HFFc6 (cell line): Measurements from ENCODE around the gene GPR108. TPM values are rescaled to one million over a fixed set of nuclear protein-coding genes. Genes with fewer than 3 reads are reported as not detected.

Experiments
- DNase-seq: peaks from one replicate; pipeline ENCODE4 v3.0.0-alpha.2; 2018
- H3K27ac Mint-ChIP-seq: 2 replicates; pipeline ENCODE4 v1.8.0; 2020; ENCODE audit warnings: mild to moderate bottlenecking, mixed read lengths
- H3K27me3 Mint-ChIP-seq: 2 replicates; pipeline ENCODE4 v1.8.0; 2021; ENCODE audit warnings: mild to moderate bottlenecking, moderate library complexity, mixed read lengths; ENCODE audit not compliant: insufficient read depth
- H3K36me3 Mint-ChIP-seq: 2 replicates; pipeline ENCODE4 v1.8.0; 2021; ENCODE audit warnings: low read depth, mixed read lengths
- H3K4me1 Mint-ChIP-seq: 2 replicates; pipeline ENCODE4 v1.8.0; 2020; ENCODE audit warnings: low read depth, mixed read lengths
- H3K4me3 Mint-ChIP-seq: 2 replicates; pipeline ENCODE4 v1.8.0; 2020; ENCODE audit warnings: mild to moderate bottlenecking, moderate library complexity, mixed read lengths
- H3K9me3 Mint-ChIP-seq: 2 replicates; pipeline ENCODE4 v1.8.0; 2020; ENCODE audit warnings: mild to moderate bottlenecking, mixed read lengths
- total RNA-seq, 6 experiments: library from RNA; stranded (reverse); fragmentation: NEBNext Ultra II Directional; extraction: Animal tissue kit (Norgen Biotek cat#: 25700); gene quantifications; 2 replicates in 1 of 6; 3 replicates in 5 of 6; pipeline ENCODE4 v1.2.3, GENCODE V29; 2021
- TF ChIP-seq, protein P1 (sequence below): fragments of 200-600 bp; sonication (generic); IDR thresholded peaks from 2 replicates; pipeline ENCODE4 v1.5.0; 2021; ENCODE audit warnings: antibody characterized with exemption, mild to moderate bottlenecking

The GPR108 gene
- total RNA-seq, 6 experiments from 2014 or later, result 52.2 to 60.5 (median 56.4) TPM

DNA sequence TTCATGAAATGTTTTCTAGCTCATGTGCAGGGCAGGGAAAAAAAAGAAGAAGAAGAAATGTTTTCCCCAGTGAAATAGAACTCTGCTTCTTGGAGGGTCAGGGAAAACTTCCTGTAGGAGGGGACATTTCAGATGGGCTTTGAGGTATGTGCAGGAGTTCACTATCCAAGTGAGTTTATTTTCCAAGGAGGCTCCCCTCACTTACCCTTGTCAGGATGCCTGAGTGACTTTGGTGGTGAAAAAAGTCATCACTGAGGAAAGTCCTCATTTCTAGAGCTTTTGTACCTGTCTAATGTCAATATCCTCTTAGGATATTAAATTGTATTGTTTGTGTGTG lies 16.3 kb downstream of the GPR108 start:
- Mint-ChIP-seq H3K27ac (no peak overlapping the region), H3K4me3 (no peak overlapping the region), H3K9me3 (peaks cover 14% of the 10 kb centered on the region), H3K36me3 (peaks cover 6% of the 10 kb centered on the region), H3K4me1 (peaks cover 20% of the 10 kb centered on the region), H3K27me3 (peaks cover 19% of the 10 kb centered on the region)
- TF ChIP-seq, protein P1, sequence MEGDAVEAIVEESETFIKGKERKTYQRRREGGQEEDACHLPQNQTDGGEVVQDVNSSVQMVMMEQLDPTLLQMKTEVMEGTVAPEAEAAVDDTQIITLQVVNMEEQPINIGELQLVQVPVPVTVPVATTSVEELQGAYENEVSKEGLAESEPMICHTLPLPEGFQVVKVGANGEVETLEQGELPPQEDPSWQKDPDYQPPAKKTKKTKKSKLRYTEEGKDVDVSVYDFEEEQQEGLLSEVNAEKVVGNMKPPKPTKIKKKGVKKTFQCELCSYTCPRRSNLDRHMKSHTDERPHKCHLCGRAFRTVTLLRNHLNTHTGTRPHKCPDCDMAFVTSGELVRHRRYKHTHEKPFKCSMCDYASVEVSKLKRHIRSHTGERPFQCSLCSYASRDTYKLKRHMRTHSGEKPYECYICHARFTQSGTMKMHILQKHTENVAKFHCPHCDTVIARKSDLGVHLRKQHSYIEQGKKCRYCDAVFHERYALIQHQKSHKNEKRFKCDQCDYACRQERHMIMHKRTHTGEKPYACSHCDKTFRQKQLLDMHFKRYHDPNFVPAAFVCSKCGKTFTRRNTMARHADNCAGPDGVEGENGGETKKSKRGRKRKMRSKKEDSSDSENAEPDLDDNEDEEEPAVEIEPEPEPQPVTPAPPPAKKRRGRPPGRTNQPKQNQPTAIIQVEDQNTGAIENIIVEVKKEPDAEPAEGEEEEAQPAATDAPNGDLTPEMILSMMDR, result no peak
- no peak for DNase-seq

DNA sequence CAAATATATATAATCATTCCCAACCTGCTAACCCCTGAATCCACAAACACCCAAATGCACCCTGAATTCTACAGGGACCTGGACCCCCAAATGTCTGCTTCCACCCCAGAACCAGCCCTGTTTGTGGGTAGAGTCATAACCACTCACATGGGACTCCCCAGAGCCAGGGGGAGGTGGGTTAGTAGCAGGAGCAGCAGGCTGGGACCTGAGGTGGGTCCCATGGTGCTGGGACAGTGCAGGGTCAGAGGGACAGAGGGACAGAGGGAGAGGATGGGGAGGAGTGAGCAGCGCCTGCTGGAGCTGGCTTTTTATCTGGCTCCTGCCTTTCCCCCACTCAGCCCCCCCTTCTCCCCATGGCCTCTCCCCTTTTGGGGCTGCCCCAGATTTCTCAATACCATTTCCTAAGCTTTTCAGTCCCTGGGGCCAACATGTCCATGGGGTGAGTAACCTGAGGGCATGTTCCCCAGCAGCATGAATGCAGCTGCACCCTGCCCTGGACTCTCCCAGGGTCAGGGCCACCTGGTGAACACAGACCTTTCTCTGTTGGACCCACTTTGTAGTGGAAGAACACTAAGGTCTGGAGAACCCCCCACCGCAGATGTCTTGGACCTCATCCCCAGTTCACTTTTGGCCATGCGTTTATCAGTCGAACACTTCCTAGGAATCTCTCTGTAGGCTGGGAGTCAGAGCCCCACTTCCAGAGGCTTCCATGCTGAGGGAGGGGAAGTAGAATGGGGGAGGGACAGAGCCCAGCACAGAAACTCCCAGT lies 16.8 kb downstream of the GPR108 start, which contains the start of gene C3:
TSS of gene C3 (minus strand) at position 282 of the 769 bp plus-strand sequence. CDS start at position 221, 61 bp downstream.
- TF ChIP-seq, protein P1, result no peak
- Mint-ChIP-seq H3K4me3 (no peak within 1 kb of the TSS), H3K27me3 (peaks cover 20% of the 10 kb centered on the region), H3K9me3 (peaks cover 14% of the 10 kb centered on the region), H3K4me1 (peaks cover 20% of the 10 kb centered on the region), H3K27ac (no peak within 1 kb of the TSS), H3K36me3 (peaks cover 6% of the 10 kb centered on the region)
- DNase-seq, result peak; percentile 50

DNA sequence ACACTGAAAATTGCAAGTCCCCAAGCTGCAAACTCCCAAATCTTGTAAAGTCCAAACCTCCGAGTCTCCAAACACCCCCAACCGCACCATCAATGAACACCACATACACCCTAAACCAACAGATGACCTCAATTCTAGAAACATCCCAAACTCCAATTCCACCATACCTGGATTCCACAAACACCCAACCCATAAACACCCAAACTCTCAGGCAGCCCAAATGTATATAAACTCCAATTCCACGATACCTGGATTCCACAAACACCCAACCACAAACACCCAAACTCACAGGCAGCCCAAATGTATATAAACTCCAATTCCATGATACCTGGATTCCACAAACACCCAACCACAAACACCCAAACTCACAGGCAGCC lies 17.4 kb downstream of the GPR108 start:
- Mint-ChIP-seq H3K9me3 (peaks cover 14% of the 10 kb centered on the region), H3K4me3 (no peak overlapping the region), H3K4me1 (peaks cover 20% of the 10 kb centered on the region), H3K27me3 (peaks cover 19% of the 10 kb centered on the region), H3K27ac (no peak overlapping the region), H3K36me3 (peaks cover 6% of the 10 kb centered on the region)
- DNase-seq, result no peak
- TF ChIP-seq, protein P1, result no peak

DNA sequence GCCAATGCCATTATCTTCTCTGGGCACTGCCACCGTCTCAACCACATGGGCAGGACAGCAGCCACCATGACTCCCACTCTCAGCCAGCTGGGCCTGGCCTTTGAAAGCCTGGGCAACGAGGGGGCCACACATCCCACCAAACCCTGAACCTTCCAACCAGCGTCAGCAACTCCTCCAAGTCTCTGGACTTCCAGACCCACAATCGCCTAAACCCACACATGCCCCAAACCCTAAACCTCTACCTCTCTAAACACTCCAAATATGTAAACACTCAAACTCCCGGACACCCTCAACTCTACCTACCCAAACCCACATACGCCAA lies 17.9 kb downstream of the GPR108 start:
- H3K4me3 Mint-ChIP-seq, result no peak overlapping the region
- peaks cover 6% of the 10 kb centered on the region for H3K36me3 Mint-ChIP-seq
- H3K27ac Mint-ChIP-seq, result no peak overlapping the region
- no peak for DNase-seq
- peaks cover 19% of the 10 kb centered on the region for H3K27me3 Mint-ChIP-seq
- TF ChIP-seq, protein P1, result no peak
- peaks cover 20% of the 10 kb centered on the region for H3K4me1 Mint-ChIP-seq
- H3K9me3 Mint-ChIP-seq, result peaks cover 14% of the 10 kb centered on the region

DNA sequence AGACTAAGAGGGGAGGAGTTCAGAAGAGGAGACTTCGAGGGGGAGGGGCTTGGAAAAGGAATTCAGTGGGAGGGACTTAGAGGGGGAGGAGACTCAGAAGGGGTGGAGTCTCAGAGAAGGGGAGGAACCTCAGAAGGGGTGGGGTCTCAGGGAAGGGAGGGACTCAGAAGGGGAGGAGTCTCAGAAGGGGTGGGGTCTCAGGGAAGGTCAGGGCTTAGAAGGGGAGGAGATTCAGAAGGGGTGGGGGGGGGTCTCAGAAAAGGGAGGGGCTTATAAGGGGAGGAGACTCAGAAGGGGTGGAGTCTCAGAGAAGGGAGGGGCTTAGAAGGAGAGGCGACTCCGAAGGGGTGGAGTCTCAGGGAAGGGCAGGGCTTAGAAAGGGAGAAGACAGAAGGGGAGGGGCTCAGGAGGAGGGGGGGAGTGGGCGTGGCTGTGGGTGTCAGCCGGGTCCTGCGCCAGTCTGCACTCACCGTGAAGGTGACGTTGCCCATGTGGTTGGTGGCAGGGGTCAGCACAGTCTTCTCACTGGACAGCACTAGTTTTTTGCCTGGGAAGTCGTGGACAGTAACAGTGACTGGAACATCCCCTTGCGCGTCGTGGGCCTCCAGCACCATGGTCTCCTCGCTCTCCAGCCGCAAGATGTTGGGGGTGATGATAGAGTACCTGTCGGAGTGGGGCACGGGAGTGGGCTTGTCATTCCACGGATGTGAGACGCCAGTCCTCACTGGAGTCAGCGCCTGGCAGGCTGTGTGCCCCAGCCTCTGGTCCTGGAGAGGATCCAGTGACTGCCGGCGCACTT lies 18.4 kb downstream of the GPR108 start:
- H3K4me1 Mint-ChIP-seq, result peaks cover 20% of the 10 kb centered on the region
- peaks cover 6% of the 10 kb centered on the region for H3K36me3 Mint-ChIP-seq
- peaks cover 18% of the 10 kb centered on the region for H3K27me3 Mint-ChIP-seq
- no peak overlapping the region for H3K27ac Mint-ChIP-seq
- H3K9me3 Mint-ChIP-seq, result peaks cover 14% of the 10 kb centered on the region
- no peak for DNase-seq
- TF ChIP-seq, protein P1, result no peak
- H3K4me3 Mint-ChIP-seq, result no peak overlapping the region
